ENCODE data around the gene ZNF655.

GRCh38 chr7:99571768-99572167, 13.3 kb downstream of the ZNF655 start:
- TF ChIP-seq EZH2phosphoT487 (IDR thresholded peaks at IDR 0.05; ENCODE audit: low read length) (no peak), EZH2 (optimal IDR thresholded peaks at IDR 0.05; ENCODE audit: low read depth, low read length) (no peak)
- TF ChIP-seq, protein P1, sequence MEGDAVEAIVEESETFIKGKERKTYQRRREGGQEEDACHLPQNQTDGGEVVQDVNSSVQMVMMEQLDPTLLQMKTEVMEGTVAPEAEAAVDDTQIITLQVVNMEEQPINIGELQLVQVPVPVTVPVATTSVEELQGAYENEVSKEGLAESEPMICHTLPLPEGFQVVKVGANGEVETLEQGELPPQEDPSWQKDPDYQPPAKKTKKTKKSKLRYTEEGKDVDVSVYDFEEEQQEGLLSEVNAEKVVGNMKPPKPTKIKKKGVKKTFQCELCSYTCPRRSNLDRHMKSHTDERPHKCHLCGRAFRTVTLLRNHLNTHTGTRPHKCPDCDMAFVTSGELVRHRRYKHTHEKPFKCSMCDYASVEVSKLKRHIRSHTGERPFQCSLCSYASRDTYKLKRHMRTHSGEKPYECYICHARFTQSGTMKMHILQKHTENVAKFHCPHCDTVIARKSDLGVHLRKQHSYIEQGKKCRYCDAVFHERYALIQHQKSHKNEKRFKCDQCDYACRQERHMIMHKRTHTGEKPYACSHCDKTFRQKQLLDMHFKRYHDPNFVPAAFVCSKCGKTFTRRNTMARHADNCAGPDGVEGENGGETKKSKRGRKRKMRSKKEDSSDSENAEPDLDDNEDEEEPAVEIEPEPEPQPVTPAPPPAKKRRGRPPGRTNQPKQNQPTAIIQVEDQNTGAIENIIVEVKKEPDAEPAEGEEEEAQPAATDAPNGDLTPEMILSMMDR (IDR thresholded peaks at IDR 0.05; ENCODE audit: low read length), result no peak

All from MM.1S (cell line).